C4-2B (cell line): ENCODE data around the gene GALNT5.

Source experiments
- H3K27ac ChIP-seq: fragments of 450-650 bp; 2 replicates; pipeline ENCODE4 v1.5.1; 2017
- CTCF ChIP-seq: fragments of 450-650 bp; conservative IDR thresholded peaks from 2 replicates; pipeline ENCODE4 v1.5.1; 2017; ENCODE audit warnings: mild to moderate bottlenecking
- ZFX ChIP-seq: fragments of 450-650 bp; IDR thresholded peaks from 2 replicates; pipeline ENCODE4 v1.6.1; 2017

GALNT5 gene

GRCh38 chr2:157355618-157356017 is 98.1 kb downstream of the GALNT5 start:
- H3K27ac ChIP-seq = no peak overlapping the region
- no peak for TF ChIP-seq ZFX
- TF ChIP-seq CTCF = no peak

GRCh38 chr2:157359628-157360027 is 102.1 kb downstream of the GALNT5 start:
- no peak overlapping the region for H3K27ac ChIP-seq
- TF ChIP-seq CTCF = no peak
- TF ChIP-seq ZFX = no peak

- H3K27ac ChIP-seq = no peak overlapping the region
- TF ChIP-seq CTCF = no peak
- TF ChIP-seq ZFX = no peak
Observed at GRCh38 chr2:157361526-157361925, 104.0 kb downstream of the GALNT5 start.

- no peak overlapping the region for H3K27ac ChIP-seq
- TF ChIP-seq CTCF = no peak
- TF ChIP-seq ZFX = no peak
Observed at GRCh38 chr2:157362627-157363026, 105.1 kb downstream of the GALNT5 start.

- no peak overlapping the region for H3K27ac ChIP-seq
- TF ChIP-seq ZFX (no peak), CTCF (no peak)
Observed at GRCh38 chr2:157363612-157364101, 106.2 kb downstream of the GALNT5 start.
